Ureter (tissue), 1 donor: ENCODE data around the gene C1orf216. TPM values are rescaled to one million over a fixed set of nuclear protein-coding genes. Genes with fewer than 3 reads are reported as not detected.
"Not testable (repeated sequence)": the region's sequence is repeated elsewhere in the genome, so short reads cannot be mapped to it uniquely, and the experiment has no call there.

Experiments used
- DNase-seq: peaks from one replicate; pipeline ENCODE4 v3.0.0-alpha.2; 2020; ENCODE audit warnings: low spot score
- total RNA-seq: library from RNA; stranded (reverse); gene quantifications from one replicate; pipeline ENCODE4 v1.2.4, GENCODE V29; 2023
- donor health status: DM: yes; HTN: yes; CAD: no.

C1orf216 gene
- 5.4 TPM for total RNA-seq

GRCh38 chr1:35718492-35719336 lies at the start of gene C1orf216:
TSS of gene C1orf216 (minus strand) at chr1:35718884. CDS start at chr1:35716321, 2,563 bp downstream.
- peak; percentile 60 for DNase-seq

GRCh38 chr1:35764283-35764682 lies 45.6 kb upstream of the C1orf216 start:
- no peak for DNase-seq

- no peak for DNase-seq
Observed at GRCh38 chr1:35763201-35763600, 44.5 kb upstream of the C1orf216 start.

- no peak for DNase-seq
Observed at GRCh38 chr1:35762141-35762540, 43.5 kb upstream of the C1orf216 start.

GRCh38 chr1:35756064-35756463 lies 37.4 kb upstream of the C1orf216 start:
- DNase-seq = no peak

- no peak for DNase-seq
Observed at GRCh38 chr1:35753626-35754260, 35.1 kb upstream of the C1orf216 start.

GRCh38 chr1:35748326-35748725 lies 29.6 kb upstream of the C1orf216 start:
- no peak for DNase-seq

- no peak for DNase-seq
Observed at GRCh38 chr1:35745124-35745730, 26.5 kb upstream of the C1orf216 start.

- no peak for DNase-seq
Observed at GRCh38 chr1:35737120-35737519, 18.4 kb upstream of the C1orf216 start.

GRCh38 chr1:35727434-35728040 lies 8.9 kb upstream of the C1orf216 start:
- DNase-seq = no peak

GRCh38 chr1:35726450-35727433 lies 8.1 kb upstream of the C1orf216 start:
- no peak for DNase-seq

GRCh38 chr1:35725596-35725995 lies 6.9 kb upstream of the C1orf216 start:
- DNase-seq = no peak

GRCh38 chr1:35717911-35718476 lies 690 bp downstream of the C1orf216 start:
- peak; percentile 55 for DNase-seq

GRCh38 chr1:35715568-35716002 lies 3.1 kb downstream of the C1orf216 start:
- peak; percentile 69 for DNase-seq

- DNase-seq = no peak
Observed at GRCh38 chr1:35714921-35715567, 3.6 kb downstream of the C1orf216 start.

GRCh38 chr1:35711098-35711497 lies 7.6 kb downstream of the C1orf216 start:
- not testable (repeated sequence) for DNase-seq

GRCh38 chr1:35708952-35709351 lies 9.7 kb downstream of the C1orf216 start:
- DNase-seq = no peak

GRCh38 chr1:35708441-35708921 lies 10.2 kb downstream of the C1orf216 start:
- no peak for DNase-seq

GRCh38 chr1:35707601-35708440 lies 10.9 kb downstream of the C1orf216 start:
- DNase-seq = no peak
